GF-D8 (cell line): ENCODE results near the gene ABCA9.
"Not testable (repeated sequence)": the region's sequence is repeated elsewhere in the genome, so short reads cannot be mapped to it uniquely, and the experiment has no call there.

Source experiments
- DNase-seq: peaks from one replicate; lab custom pipeline; 2025; lab: John Stamatoyannopoulos, UW

The ABCA9 gene, protein sequence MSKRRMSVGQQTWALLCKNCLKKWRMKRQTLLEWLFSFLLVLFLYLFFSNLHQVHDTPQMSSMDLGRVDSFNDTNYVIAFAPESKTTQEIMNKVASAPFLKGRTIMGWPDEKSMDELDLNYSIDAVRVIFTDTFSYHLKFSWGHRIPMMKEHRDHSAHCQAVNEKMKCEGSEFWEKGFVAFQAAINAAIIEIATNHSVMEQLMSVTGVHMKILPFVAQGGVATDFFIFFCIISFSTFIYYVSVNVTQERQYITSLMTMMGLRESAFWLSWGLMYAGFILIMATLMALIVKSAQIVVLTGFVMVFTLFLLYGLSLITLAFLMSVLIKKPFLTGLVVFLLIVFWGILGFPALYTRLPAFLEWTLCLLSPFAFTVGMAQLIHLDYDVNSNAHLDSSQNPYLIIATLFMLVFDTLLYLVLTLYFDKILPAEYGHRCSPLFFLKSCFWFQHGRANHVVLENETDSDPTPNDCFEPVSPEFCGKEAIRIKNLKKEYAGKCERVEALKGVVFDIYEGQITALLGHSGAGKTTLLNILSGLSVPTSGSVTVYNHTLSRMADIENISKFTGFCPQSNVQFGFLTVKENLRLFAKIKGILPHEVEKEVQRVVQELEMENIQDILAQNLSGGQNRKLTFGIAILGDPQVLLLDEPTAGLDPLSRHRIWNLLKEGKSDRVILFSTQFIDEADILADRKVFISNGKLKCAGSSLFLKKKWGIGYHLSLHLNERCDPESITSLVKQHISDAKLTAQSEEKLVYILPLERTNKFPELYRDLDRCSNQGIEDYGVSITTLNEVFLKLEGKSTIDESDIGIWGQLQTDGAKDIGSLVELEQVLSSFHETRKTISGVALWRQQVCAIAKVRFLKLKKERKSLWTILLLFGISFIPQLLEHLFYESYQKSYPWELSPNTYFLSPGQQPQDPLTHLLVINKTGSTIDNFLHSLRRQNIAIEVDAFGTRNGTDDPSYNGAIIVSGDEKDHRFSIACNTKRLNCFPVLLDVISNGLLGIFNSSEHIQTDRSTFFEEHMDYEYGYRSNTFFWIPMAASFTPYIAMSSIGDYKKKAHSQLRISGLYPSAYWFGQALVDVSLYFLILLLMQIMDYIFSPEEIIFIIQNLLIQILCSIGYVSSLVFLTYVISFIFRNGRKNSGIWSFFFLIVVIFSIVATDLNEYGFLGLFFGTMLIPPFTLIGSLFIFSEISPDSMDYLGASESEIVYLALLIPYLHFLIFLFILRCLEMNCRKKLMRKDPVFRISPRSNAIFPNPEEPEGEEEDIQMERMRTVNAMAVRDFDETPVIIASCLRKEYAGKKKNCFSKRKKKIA (N-terminal part only)

GRCh38 chr17:69060822-69061221 is at the start of gene ABCA9:
ABCA9 (minus strand) TSS chr17:69060927; CDS start chr17:69051126, 9,801 bp downstream.
- no peak for DNase-seq

GRCh38 chr17:69105907-69106730 is 45.4 kb upstream of the ABCA9 start:
- no peak for DNase-seq

GRCh38 chr17:69103557-69104233 is 43.0 kb upstream of the ABCA9 start:
- no peak for DNase-seq

GRCh38 chr17:69098625-69099024 is 37.9 kb upstream of the ABCA9 start:
- no peak for DNase-seq

DNA sequence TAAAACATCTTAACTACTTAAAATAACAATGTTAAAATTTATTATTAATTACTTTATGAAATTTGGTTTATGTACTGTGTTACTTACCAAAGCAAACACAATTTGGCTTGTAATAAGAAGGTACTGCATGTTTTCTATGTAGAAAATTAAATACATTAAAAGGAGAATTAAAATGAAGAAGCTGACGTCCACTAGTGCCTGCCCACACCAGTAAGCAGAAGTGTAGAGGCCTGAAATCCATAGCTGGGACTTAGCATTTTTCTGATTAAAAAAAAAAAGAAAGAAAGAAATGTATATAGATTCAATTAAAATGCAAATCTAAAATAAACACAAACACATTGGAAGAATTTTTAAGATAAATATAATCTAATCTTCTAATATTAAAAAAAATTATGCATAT is 35.8 kb upstream of the ABCA9 start:
- DNase-seq, result no peak

DNA sequence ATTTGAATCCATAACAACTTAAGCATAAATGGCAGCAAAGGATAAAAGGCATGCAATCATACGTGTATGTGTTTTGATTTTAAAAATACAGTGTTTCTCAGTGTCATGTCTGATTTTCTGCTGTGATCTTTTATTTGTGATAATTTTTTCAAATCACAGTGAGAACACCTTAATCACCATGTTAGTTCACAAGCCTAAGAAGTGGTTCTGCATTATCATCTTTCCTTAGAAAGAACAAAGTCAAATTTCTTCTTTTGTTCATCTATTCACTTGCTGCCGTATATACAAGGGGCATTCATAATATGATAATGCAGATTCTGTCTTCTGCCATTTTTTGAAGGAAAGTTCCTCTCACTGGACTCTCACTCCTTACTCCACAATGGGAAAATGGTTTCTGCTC is 33.3 kb upstream of the ABCA9 start:
- no peak for DNase-seq

DNA sequence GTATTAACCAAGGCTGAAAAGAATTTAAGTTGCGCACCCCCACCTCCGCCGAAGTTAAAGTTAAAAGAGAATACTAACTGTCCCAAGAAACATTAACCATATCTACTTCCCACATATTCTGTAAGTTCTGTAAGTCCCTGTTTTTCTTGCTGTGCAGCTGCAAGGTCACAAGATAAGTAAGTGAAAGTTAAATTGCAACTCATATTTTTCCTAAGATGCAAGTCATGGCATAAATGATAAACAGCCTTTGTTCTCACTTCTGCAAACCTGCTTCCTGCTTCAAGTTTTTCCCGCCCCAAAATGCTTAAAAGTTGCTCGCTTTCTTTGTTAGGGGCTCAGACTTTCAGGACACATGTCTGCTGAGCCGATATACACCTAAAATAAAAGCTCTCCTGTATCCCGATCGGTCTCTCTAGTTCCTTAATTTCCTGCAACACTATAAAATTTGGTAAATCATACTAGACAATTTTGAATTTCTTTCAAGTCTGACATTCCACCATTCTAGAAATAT is 32.6 kb upstream of the ABCA9 start:
- no peak for DNase-seq

- no peak for DNase-seq
These were observed 29.6 kb upstream of the ABCA9 start for GRCh38 chr17:69090365-69090764.

DNA sequence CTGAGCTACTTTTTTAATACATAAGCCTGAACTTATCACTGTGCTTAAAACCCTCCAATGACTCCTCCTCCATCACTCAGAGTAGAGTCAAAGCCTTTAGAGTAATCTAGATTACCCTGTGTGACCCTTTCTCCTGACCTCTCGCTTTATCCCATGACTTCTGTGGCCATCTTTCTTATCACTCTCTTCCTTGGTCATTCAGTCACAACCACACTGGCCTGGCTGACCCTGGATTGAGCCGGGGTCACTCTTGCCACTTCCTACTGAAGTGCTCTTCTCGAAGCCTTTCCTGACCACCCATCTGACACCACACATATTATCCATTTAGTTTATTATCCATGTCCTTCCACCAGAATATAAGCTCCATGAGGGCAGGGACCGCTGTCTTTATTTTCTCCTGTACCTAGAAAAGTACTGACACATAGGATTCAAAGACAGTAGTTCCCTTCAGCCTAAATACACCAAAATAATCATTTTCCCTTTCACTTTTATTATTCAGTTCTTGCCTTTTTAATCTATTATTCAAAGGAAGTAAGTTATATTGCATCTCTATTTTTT is 28.0 kb upstream of the ABCA9 start:
- DNase-seq, result no peak

- DNase-seq, result no peak
These were observed 25.9 kb upstream of the ABCA9 start for GRCh38 chr17:69086641-69087040.

GRCh38 chr17:69084911-69085310 is 24.2 kb upstream of the ABCA9 start:
- no peak for DNase-seq

- DNase-seq, result no peak
These were observed 22.0 kb upstream of the ABCA9 start for GRCh38 chr17:69082696-69083095.

DNA sequence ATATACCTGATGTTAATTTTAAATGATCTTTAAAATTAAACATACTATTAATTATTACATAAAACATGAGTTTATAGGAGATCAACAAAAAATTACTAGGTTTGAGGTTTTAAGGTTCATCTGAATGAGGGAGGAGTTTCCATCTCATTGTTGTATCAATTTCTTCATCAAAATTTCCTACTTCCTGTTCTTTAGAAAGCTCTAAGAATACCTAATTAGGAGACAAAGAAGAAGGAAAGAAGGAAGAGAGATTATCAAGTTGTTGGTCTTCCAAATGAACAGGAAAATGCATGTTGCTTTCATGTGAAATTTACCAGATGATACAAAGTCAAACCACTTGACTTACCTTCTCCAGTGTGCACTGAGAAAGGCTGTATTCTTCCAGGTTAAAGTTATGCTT is 18.1 kb upstream of the ABCA9 start:
- DNase-seq, result no peak

DNA sequence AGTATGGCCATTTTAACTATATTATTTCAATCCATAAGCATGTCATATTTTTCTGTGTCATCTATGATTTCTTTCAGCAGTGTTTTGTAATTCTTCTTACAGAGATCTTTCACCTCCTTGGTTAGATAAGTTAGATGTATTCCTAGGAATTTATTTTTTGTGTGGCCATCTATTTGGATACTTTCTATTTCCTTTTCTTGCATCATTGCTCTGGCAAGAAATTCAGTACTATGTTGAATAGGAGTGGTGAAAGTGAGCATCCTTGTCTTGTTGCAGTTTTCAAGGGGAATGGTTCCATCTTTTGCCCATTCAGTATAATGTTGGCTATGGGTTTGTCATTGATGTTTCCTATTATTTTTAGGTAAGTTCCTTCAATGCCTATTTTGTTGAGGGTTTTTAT is 15.1 kb upstream of the ABCA9 start:
- no peak for DNase-seq

DNA sequence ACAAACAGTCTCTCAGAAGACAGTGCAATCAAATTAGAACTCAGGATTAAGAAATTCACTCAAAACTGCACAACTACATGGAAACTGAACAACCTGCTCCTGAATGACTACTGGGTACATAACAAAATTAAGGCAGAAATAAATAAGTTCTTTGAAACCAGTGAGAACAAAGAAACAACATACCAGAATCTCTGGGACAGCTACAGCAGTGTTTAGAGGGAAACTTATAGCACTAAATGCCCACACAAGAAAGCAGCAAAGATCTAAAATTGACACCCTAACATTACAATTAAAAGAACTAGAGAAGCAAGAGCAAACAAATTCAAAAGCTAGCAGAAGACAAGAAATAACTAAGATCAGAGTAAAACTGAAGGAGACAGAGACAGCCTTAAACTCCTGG is 12.7 kb upstream of the ABCA9 start:
- not testable (repeated sequence) for DNase-seq

GRCh38 chr17:69072803-69073256 is 12.1 kb upstream of the ABCA9 start:
- not testable (repeated sequence) for DNase-seq

DNA sequence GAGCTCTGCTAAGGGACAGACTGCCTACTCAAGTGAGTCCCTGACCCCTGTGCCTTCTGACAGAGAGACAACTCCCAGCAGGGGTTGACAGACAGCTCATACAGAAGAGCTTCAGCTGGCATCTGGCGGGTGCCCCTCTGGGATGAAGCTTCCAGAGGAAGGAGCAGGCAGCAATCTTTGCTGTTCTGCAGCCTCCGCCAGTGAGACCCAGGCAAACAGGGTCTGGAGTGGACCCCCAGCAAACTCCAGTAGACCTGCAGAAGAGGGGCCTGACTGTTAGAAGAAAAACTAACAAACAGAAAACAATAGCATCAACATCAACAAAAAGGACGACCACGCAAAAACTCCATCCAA is 10.5 kb upstream of the ABCA9 start:
- DNase-seq, result not testable (repeated sequence)

GRCh38 chr17:69070378-69071232 is 9.9 kb upstream of the ABCA9 start:
- not testable (repeated sequence) for DNase-seq

DNA sequence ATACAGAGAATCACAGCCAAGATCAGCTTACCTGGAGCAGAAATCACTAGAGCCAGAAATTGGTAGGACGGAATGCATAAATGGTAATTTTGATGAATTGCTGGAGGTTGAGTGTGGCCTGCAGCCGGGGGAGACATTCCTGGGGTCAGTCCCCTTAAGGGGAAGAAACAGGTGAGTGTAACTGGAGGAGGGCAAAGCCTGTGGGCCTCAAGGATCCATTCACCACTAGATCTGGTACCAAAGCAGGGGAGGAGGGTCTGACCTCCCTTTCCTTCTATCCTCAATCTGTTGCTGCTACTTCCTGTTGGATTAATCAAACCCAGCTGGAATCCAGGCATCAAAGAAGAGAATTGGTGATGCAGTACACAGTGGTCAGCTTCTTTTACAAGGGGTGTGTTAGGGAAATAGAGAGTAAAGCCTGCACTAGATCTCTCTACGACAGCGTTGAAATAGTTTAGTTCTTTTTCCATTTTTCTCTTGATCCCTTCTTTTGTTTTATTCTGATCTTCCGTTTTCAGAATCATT is 8.6 kb upstream of the ABCA9 start:
- no peak for DNase-seq
